ENCODE results near the gene ITK. TPM values are rescaled to one million over a fixed set of nuclear protein-coding genes. Genes with fewer than 3 reads are reported as not detected.

ITK gene
- total and polyA plus RNA-seq, 2 of the 8 experiments (the other 6 are each of a cell fraction or from before 2014, with no cell fraction given): 0.05 TPM; not detected in 1

DNA sequence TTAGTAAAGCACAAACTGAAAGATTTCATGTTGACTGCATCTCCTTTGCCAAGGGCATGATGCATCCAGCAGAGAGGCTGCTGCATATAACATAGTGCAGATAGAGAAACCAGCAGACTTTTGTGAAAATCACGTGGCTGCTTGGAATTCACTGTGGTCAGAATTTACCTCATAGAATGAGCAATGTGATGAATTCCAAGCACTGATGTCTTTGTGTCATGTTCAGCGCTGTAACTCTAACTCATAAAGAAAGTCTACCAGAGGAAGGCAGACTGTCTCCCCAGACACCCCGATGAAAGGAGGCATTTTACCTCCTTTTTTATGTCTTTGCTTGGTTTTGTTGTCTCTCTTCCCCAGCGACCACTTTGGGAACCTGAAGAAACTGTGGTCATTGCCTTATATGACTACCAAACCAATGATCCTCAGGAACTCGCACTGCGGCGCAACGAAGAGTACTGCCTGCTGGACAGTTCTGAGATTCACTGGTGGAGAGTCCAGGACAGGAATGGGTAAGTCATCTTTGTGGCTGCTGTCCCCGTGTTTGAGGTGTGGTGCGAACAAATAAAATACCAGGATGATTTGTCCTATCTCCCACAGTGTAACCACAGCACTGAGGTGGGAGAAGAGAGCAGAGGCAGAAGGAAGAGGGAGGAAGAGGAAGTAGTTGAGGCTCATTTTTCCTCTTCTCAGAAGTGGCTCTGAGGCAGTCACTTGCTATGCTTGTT is 42.0 kb downstream of the ITK start:
- Histone ChIP-seq H3K4me3 (ENCODE audit: extremely low read depth in 1 of 4, insufficient read depth in 2 of 4, low read depth in 3 of 4, low read length in 4 of 4) (no peak overlapping the region), H2AK5ac (ENCODE audit: low read depth, low read length) (no peak overlapping the region), H2BK20ac (ENCODE audit: low read length) (no peak overlapping the region), H3K14ac (ENCODE audit: insufficient read length) (no peak overlapping the region), H3K23ac (ENCODE audit: insufficient read length) (no peak overlapping the region), H3K36me3 (ENCODE audit: control insufficient read depth in 2 of 4, insufficient read depth in 4 of 4, low read length in 3 of 4) (no peaks in the 10 kb centered on the region), H3K4me2 (ENCODE audit: insufficient read depth in 1 of 2, low read depth in 2 of 2, low read length in 2 of 2) (no peak overlapping the region), H3K4ac (replicated peaks; ENCODE audit: insufficient read length, low read depth, low read length) (no peak overlapping the region), H3K9me3 (ENCODE audit: insufficient read depth in 2 of 2, low read depth in 1 of 2, low read length in 1 of 2) (no peaks in the 10 kb centered on the region), H3K18ac (ENCODE audit: extremely low read depth, low read length) (no peak overlapping the region), H2BK120ac (replicated peaks; ENCODE audit: low read depth, low read length) (no peak overlapping the region), H4K91ac (replicated peaks; ENCODE audit: insufficient read length, low read length) (no peak overlapping the region), H3K9ac (replicated peaks in 1 of 4; ENCODE audit: extremely low read depth in 1 of 4, low read depth in 3 of 4, low read length in 3 of 4) (no peak overlapping the region), H3K27me3 (replicated peaks in 1 of 4; ENCODE audit: control insufficient read depth in 3 of 4, extremely low read depth in 1 of 4, insufficient read depth in 3 of 4, low read length in 3 of 4) (no peaks in the 10 kb centered on the region), H3K27ac (ENCODE audit: low read depth, low read length) (no peak overlapping the region), H2BK5ac (ENCODE audit: low read depth, low read length) (no peak overlapping the region), H4K8ac (ENCODE audit: extremely low read depth, insufficient read depth, low read length) (no peak overlapping the region), H4K20me1 (replicated peaks in 1 of 2; ENCODE audit: control insufficient read depth in 1 of 2, insufficient read depth in 2 of 2, low read length in 2 of 2) (no peaks in the 10 kb centered on the region), H2AFZ (ENCODE audit: low read length) (no peak overlapping the region; the same call in 1 of the 2 replicates), H3K56ac (replicated peaks; ENCODE audit: insufficient read length, low read depth, low read length) (no peak overlapping the region), H2BK12ac (ENCODE audit: low read depth, low read length) (no peak overlapping the region), H4K5ac (ENCODE audit: insufficient read length, low read depth, low read length) (no peak overlapping the region), H2BK15ac (ENCODE audit: low read length) (no peak overlapping the region), H3K4me1 (replicated peaks in 1 of 4; ENCODE audit: control insufficient read depth in 3 of 4, insufficient read depth in 4 of 4, low read length in 3 of 4) (no peaks in the 10 kb centered on the region), H3K23me2 (ENCODE audit: low read depth, low read length) (no peaks in the 10 kb centered on the region), H3K79me1 (ENCODE audit: low read depth, low read length) (no peaks in the 10 kb centered on the region), H3K79me2 (ENCODE audit: control insufficient read depth in 1 of 2, insufficient read depth in 2 of 2, low read length in 2 of 2) (no peaks in the 10 kb centered on the region)
- ChIA-PET POLR2A (ENCODE audit: partially characterized antibody) (no interaction called here), CTCF (ENCODE audit: partially characterized antibody) (interaction anchor here (0.6 to 1.2 kb wide), 2 partner anchors 15 to 543 kb away, joined by 3 to 4 read pairs; no protein-coding TSS in a partner anchor)
- DNase-seq (ENCODE audit: low read depth in 1 of 2, low spot score in 2 of 2): no peak
- FAIRE-seq: no peak
- no peak for TF ChIP-seq CEBPB (IDR thresholded peaks at IDR 0.05; ENCODE audit: low read depth, low read length)
- TF ChIP-seq GABPA (IDR thresholded peaks at IDR 0.05; ENCODE audit: borderline replicate concordance, insufficient read depth, low read length): no peak
- no peak for TF ChIP-seq EP300 (IDR thresholded peaks at IDR 0.05; ENCODE audit: borderline replicate concordance in 1 of 2, low read depth in 2 of 2, low read length in 2 of 2)
- TF ChIP-seq FOSL1 (IDR thresholded peaks at IDR 0.05; ENCODE audit: insufficient read depth, low read depth, low read length): no peak
- WGBS, 2 experiments (ENCODE audit: extremely low coverage in 1 of 2, insufficient coverage in 1 of 2, insufficient read length in 1 of 2, insufficient replicate concordance in 2 of 2, low coverage in 1 of 2, low lambda C conversion rate in 2 of 2, missing lambda C conversion rate in 1 of 2): 85% methylated on average over 10 of the region's 10 CpGs; no CpG with 5 or more reads in 1 of the 2 experiments

All from H1 (cell line).